GM13977 (cell line): ENCODE data around the gene ZBP1.

ENCODE experiments used
- DNase-seq: peaks from one replicate; pipeline ENCODE4 v3.0.0; 2012; ENCODE audit warnings: low spot score
- CTCF ChIP-seq: IDR thresholded peaks from 2 replicates; pipeline ENCODE4 v1.5.1; 2012; ENCODE audit warnings: mild to moderate bottlenecking, control low read depth; ENCODE audit not compliant: insufficient read depth; ENCODE audit errors: extremely low read depth, missing control alignments
- in situ Hi-C: fragments of 300-500 bp; cut with MboI; formaldehyde crosslinking; loops from one replicate; pipeline ENCODE4 v1.12.0; 2022; ENCODE audit warnings: low sequenced_read_pairs, low pct_unique_long_range_greater_than_20kb, mixed read lengths, inconsistent platforms; ENCODE audit not compliant: unreplicated experiment

Gene ZBP1

GRCh38 chr20:57557926-57558613, 62.2 kb downstream of the ZBP1 start:
- no peak for DNase-seq
- TF ChIP-seq CTCF = no peak
- in situ Hi-C loops = no loop called here

- TF ChIP-seq CTCF = no peak
- in situ Hi-C loops = no loop called here
- no peak for DNase-seq
These were observed 63.3 kb downstream of the ZBP1 start for GRCh38 chr20:57556980-57557274.

DNA sequence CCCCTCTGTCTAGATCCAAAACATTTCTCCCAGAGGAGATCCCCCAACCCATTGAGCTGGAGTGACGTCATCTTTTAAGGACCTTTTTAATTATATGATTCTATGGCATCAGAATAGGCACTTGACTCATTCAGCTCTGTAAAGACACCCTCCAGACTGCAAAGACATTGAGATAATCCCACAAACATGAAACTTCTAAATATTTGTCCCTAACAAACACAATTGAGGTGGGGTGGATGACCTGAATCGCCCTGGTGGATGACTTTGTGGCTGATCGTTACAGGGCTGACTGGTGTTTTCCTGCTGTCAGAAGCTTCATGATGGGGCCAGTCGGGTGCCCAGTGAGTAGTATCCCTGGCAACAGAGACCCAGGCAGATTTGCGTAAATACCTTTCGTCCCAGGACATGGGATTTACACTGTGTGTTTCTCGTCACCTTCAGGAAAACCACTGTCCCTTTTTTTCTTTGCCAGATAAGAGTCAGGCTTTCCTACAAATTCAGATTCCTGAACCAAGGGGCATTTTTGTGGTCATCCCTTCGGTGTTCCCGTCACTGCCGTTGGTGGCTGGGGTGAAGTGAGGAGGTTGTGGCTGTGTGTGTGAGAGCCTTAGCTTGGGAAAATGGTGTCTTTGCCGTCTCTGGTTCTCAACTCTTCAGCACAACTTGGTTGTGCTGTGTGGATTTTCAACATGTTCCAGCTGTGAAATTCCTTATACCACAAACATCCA, 64.6 kb downstream of the ZBP1 start:
- in situ Hi-C loops = no loop called here
- DNase-seq = no peak
- no peak for TF ChIP-seq CTCF
